HepG2 (cell line): ENCODE measurements around the gene AKAP8. TPM values are rescaled to one million over a fixed set of nuclear protein-coding genes. Genes with fewer than 3 reads are reported as not detected.

Experiments used
- ARID5B ChIP-seq: IDR thresholded peaks from 2 replicates; pipeline ENCODE4 v1.4.0; 2020; ENCODE audit warnings: mild to moderate bottlenecking, missing genetic modification reagents
- PHB2 ChIP-seq: fragments of 450-650 bp; IDR thresholded peaks from 2 replicates; pipeline ENCODE4 v1.6.1; 2018; ENCODE audit not compliant: partially characterized antibody
- SRSF9 ChIP-seq: fragments of 200-400 bp; formaldehyde crosslinking; IDR thresholded peaks from 2 replicates; pipeline ENCODE4 v1.6.1; 2018; ENCODE audit warnings: borderline replicate concordance, mild to moderate bottlenecking, low read depth, low read length; ENCODE audit not compliant: insufficient read depth, poor library complexity, severe bottlenecking
- YEATS4 ChIP-seq: sonication (generic); formaldehyde crosslinking; IDR thresholded peaks from 2 replicates; pipeline ENCODE4 v1.4.0; 2020; ENCODE audit warnings: missing genetic modification reagents, borderline replicate concordance
- ZNF281 ChIP-seq: sonication (generic); formaldehyde crosslinking; IDR thresholded peaks from 2 replicates; pipeline ENCODE4 v1.4.0; 2020; ENCODE audit warnings: missing genetic modification reagents, borderline replicate concordance
- ZNF576 ChIP-seq: sonication (generic); formaldehyde crosslinking; IDR thresholded peaks from 2 replicates; pipeline ENCODE4 v1.4.0; 2020; ENCODE audit warnings: mild to moderate bottlenecking, missing genetic modification reagents
- ZNF589 ChIP-seq: sonication (generic); formaldehyde crosslinking; conservative IDR thresholded peaks from 2 replicates; pipeline ENCODE4 v1.8.0; 2022; ENCODE audit warnings: mild to moderate bottlenecking, moderate library complexity, missing genetic modification reagents
- ZNF605 ChIP-seq: sonication (generic); formaldehyde crosslinking; IDR thresholded peaks from 2 replicates; pipeline ENCODE4 v1.8.0; 2022; ENCODE audit warnings: mild to moderate bottlenecking, missing genetic modification reagents
- ZSCAN22 ChIP-seq: sonication (generic); formaldehyde crosslinking; IDR thresholded peaks from 2 replicates; pipeline ENCODE4 v1.4.0; 2020; ENCODE audit warnings: mild to moderate bottlenecking, missing genetic modification reagents
- polyA plus RNA-seq, 8 experiments: library from polyadenylated mRNA; depleted of rRNA in 3 of 8; stranded (reverse) in 7 of 8; unstranded in 1 of 8; fragments of >200 nt; fragmentation: Illumina TruSeq in 4 of 8; extraction: Trizol in 4 of 8; gene quantifications; 2 replicates each; pipeline versions ENCODE4 v1.2.1 to v1.2.3, GENCODE V29; 2011 to 2016; ENCODE audit warnings: low read depth in 4 of 8, missing spikeins in 1 of 8, mixed read lengths in 1 of 8; ENCODE audit not compliant: insufficient read depth in 1 of 8
- total RNA-seq, 5 experiments: library from RNA; depleted of rRNA; stranded (reverse); fragments of >200 nt; fragmentation: Illumina TruSeq; extraction: Trizol; gene quantifications; 2 replicates each; pipeline ENCODE4 v1.2.3, GENCODE V29; 2016; ENCODE audit warnings: low read depth in 1 of 5
- TF ChIP-seq, protein P1 (sequence below): sonication (generic); formaldehyde crosslinking; IDR thresholded peaks from 2 replicates; pipeline ENCODE4 v1.9.0; 2021; ENCODE audit warnings: missing genetic modification reagents, borderline replicate concordance
- TF ChIP-seq, protein P2 (sequence below): sonication (generic); formaldehyde crosslinking; IDR thresholded peaks from 2 replicates; pipeline ENCODE4 v1.5.0; 2020; ENCODE audit warnings: mild to moderate bottlenecking, missing genetic modification reagents, borderline replicate concordance

Gene AKAP8
- total and polyA plus RNA-seq, 2 of the 13 experiments (the other 11 are each of a cell fraction or from before 2014, with no cell fraction given) = 15.9 to 22.1 TPM

DNA sequence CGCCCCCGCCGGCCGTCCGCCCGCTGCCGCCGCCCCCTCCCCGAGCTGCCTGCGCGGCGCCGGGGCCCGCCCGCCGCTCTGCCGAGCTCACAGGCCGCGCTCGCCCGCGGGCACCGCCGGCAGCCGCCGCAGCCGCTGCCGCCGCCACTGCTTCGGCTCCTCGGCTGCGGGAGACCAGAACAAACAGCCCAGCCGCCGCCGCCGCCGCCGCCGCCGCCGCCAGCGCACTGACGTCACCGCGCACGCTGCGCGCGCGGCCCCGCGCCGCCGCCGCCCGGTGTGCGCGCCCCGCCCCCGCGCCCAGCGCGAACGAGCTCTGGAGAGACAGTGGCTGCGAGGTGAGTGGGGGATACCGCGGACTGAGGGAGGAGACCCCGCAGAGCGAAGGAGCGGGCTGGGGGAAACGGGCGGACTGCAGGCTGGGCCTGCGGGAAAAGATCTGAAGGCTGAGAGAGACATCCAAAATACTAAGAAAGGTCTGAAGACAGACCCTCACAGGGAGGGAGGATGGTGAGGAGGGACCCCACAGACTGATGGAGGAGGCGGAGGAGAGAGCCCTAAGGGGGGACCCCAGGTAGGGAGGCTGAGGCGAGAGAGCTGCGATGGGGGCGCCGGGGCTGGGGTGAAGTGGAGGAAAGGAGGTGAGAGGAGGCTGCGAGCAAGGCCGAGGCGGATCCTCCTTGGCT, 47.1 kb downstream of the AKAP8 start, which contains the start of gene BRD4 (continued):
- TF ChIP-seq YEATS4 (CRISPR knock-in tag) (0 out of 2 replicates have a peak, but pooled peaks have one; percentile 10), ZNF576 (no peak), ZSCAN22 (CRISPR knock-in tag) (peak; percentile 98), PHB2 (no peak), ZNF605 (peak; percentile 48; the same call in 1 of the 2 replicates), ZNF281 (CRISPR knock-in tag) (no peak), ARID5B (0 out of 2 replicates have a peak, but pooled peaks have one; percentile 12), ZNF589 (CRISPR knock-in tag) (no peak), SRSF9 (no peak)
- TF ChIP-seq, protein P1, sequence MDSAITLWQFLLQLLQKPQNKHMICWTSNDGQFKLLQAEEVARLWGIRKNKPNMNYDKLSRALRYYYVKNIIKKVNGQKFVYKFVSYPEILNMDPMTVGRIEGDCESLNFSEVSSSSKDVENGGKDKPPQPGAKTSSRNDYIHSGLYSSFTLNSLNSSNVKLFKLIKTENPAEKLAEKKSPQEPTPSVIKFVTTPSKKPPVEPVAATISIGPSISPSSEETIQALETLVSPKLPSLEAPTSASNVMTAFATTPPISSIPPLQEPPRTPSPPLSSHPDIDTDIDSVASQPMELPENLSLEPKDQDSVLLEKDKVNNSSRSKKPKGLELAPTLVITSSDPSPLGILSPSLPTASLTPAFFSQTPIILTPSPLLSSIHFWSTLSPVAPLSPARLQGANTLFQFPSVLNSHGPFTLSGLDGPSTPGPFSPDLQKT (CRISPR knock-in tag) = no peak
- TF ChIP-seq, protein P2, sequence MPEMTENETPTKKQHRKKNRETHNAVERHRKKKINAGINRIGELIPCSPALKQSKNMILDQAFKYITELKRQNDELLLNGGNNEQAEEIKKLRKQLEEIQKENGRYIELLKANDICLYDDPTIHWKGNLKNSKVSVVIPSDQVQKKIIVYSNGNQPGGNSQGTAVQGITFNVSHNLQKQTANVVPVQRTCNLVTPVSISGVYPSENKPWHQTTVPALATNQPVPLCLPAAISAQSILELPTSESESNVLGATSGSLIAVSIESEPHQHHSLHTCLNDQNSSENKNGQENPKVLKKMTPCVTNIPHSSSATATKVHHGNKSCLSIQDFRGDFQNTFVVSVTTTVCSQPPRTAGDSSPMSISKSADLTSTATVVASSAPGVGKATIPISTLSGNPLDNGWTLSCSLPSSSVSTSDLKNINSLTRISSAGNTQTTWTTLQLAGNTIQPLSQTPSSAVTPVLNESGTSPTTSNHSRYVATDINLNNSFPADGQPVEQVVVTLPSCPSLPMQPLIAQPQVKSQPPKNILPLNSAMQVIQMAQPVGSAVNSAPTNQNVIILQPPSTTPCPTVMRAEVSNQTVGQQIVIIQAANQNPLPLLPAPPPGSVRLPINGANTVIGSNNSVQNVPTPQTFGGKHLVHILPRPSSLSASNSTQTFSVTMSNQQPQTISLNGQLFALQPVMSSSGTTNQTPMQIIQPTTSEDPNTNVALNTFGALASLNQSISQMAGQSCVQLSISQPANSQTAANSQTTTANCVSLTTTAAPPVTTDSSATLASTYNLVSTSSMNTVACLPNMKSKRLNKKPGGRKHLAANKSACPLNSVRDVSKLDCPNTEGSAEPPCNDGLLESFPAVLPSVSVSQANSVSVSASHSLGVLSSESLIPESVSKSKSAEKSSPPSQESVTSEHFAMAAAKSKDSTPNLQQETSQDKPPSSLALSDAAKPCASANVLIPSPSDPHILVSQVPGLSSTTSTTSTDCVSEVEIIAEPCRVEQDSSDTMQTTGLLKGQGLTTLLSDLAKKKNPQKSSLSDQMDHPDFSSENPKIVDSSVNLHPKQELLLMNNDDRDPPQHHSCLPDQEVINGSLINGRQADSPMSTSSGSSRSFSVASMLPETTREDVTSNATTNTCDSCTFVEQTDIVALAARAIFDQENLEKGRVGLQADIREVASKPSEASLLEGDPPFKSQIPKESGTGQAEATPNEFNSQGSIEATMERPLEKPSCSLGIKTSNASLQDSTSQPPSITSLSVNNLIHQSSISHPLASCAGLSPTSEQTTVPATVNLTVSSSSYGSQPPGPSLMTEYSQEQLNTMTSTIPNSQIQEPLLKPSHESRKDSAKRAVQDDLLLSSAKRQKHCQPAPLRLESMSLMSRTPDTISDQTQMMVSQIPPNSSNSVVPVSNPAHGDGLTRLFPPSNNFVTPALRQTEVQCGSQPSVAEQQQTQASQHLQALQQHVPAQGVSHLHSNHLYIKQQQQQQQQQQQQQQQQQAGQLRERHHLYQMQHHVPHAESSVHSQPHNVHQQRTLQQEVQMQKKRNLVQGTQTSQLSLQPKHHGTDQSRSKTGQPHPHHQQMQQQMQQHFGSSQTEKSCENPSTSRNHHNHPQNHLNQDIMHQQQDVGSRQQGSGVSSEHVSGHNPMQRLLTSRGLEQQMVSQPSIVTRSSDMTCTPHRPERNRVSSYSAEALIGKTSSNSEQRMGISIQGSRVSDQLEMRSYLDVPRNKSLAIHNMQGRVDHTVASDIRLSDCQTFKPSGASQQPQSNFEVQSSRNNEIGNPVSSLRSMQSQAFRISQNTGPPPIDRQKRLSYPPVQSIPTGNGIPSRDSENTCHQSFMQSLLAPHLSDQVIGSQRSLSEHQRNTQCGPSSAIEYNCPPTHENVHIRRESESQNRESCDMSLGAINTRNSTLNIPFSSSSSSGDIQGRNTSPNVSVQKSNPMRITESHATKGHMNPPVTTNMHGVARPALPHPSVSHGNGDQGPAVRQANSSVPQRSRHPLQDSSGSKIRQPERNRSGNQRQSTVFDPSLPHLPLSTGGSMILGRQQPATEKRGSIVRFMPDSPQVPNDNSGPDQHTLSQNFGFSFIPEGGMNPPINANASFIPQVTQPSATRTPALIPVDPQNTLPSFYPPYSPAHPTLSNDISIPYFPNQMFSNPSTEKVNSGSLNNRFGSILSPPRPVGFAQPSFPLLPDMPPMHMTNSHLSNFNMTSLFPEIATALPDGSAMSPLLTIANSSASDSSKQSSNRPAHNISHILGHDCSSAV = no peak
